Adrenal gland (tissue), 5 donors: ENCODE data around the gene TCF4.

Experiments used
- POLR2A ChIP-seq, 2 donors: fragments of 450-650 bp; IDR thresholded peaks; one replicate each; pipeline ENCODE4 v1.6.1; 2017; ENCODE audit warnings: antibody characterized with exemption in 2 of 2, mild to moderate bottlenecking in 2 of 2, moderate library complexity in 1 of 2
- TF ChIP-seq, protein P1 (sequence below), 6 experiments: fragments of 450-650 bp in 4 of 6; fragments of 200-600 bp in 2 of 6; sonication (generic) in 1 of 6; IDR thresholded peaks; 1 replicate in 5 of 6; 2 replicates in 1 of 6; pipeline versions ENCODE4 v1.5.1 to v1.8.0; 2016 to 2021; ENCODE audit warnings: antibody characterized with exemption in 6 of 6, mild to moderate bottlenecking in 2 of 6, moderate library complexity in 1 of 6
- donor health status: DM: no; HTN: no; CAD: no.

DNA sequence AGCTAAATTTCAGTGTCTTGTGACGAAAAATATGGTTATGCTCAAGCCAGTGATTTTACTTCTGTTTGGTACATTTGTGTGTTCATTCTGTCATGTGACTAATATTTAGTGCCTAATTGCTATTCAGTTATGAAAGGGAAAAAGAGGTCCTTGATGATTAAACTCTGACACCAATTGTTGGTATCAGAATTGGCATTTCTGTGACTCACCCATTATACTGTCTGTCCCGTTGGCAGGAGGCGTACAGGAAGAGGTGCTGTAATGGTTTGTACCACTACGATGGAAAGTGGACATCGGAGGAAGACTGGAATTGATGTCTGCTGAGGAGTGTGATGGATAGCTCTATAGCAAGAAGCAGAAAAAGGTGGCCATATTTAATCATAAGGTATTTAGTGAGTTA lies 318.4 kb downstream of the TCF4 start:
- TF ChIP-seq POLR2A (IDR thresholded peaks at IDR 0.05) = no peak
- TF ChIP-seq, protein P1, sequence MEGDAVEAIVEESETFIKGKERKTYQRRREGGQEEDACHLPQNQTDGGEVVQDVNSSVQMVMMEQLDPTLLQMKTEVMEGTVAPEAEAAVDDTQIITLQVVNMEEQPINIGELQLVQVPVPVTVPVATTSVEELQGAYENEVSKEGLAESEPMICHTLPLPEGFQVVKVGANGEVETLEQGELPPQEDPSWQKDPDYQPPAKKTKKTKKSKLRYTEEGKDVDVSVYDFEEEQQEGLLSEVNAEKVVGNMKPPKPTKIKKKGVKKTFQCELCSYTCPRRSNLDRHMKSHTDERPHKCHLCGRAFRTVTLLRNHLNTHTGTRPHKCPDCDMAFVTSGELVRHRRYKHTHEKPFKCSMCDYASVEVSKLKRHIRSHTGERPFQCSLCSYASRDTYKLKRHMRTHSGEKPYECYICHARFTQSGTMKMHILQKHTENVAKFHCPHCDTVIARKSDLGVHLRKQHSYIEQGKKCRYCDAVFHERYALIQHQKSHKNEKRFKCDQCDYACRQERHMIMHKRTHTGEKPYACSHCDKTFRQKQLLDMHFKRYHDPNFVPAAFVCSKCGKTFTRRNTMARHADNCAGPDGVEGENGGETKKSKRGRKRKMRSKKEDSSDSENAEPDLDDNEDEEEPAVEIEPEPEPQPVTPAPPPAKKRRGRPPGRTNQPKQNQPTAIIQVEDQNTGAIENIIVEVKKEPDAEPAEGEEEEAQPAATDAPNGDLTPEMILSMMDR (IDR thresholded peaks at IDR 0.05) = no peak
